HFFc6 (cell line): ENCODE results near the gene PEX11G. TPM values are rescaled to one million over a fixed set of nuclear protein-coding genes. Genes with fewer than 3 reads are reported as not detected.

Experiments
- DNase-seq: peaks from one replicate; pipeline ENCODE4 v3.0.0-alpha.2; 2018
- H3K27ac Mint-ChIP-seq: 2 replicates; pipeline ENCODE4 v1.8.0; 2020; ENCODE audit warnings: mild to moderate bottlenecking, mixed read lengths
- H3K27me3 Mint-ChIP-seq: 2 replicates; pipeline ENCODE4 v1.8.0; 2021; ENCODE audit warnings: mild to moderate bottlenecking, moderate library complexity, mixed read lengths; ENCODE audit not compliant: insufficient read depth
- H3K36me3 Mint-ChIP-seq: 2 replicates; pipeline ENCODE4 v1.8.0; 2021; ENCODE audit warnings: low read depth, mixed read lengths
- H3K4me1 Mint-ChIP-seq: 2 replicates; pipeline ENCODE4 v1.8.0; 2020; ENCODE audit warnings: low read depth, mixed read lengths
- H3K4me3 Mint-ChIP-seq: 2 replicates; pipeline ENCODE4 v1.8.0; 2020; ENCODE audit warnings: mild to moderate bottlenecking, moderate library complexity, mixed read lengths
- H3K9me3 Mint-ChIP-seq: 2 replicates; pipeline ENCODE4 v1.8.0; 2020; ENCODE audit warnings: mild to moderate bottlenecking, mixed read lengths
- CTCF ChIP-seq: fragments of 200-600 bp; sonication (generic); IDR thresholded peaks from 2 replicates; pipeline ENCODE4 v1.5.0; 2021; ENCODE audit warnings: antibody characterized with exemption, mild to moderate bottlenecking
- total RNA-seq, 6 experiments: library from RNA; stranded (reverse); fragmentation: NEBNext Ultra II Directional; extraction: Animal tissue kit (Norgen Biotek cat#: 25700); gene quantifications; 2 replicates in 1 of 6; 3 replicates in 5 of 6; pipeline ENCODE4 v1.2.3, GENCODE V29; 2021

Gene PEX11G
- total RNA-seq, 6 experiments from 2014 or later = 0.51 to 2.8 (median 1.0) TPM

GRCh38 chr19:7533925-7534480, 45.2 kb upstream of the PEX11G start:
- peak overlapping the region; percentile 98 for H3K4me3 Mint-ChIP-seq
- DNase-seq = peak; percentile 75
- no peaks in the 10 kb centered on the region for H3K9me3 Mint-ChIP-seq
- H3K4me1 Mint-ChIP-seq = peaks cover 19% of the 10 kb centered on the region
- H3K27me3 Mint-ChIP-seq = peaks cover 3% of the 10 kb centered on the region
- peak overlapping the region; percentile 97 for H3K27ac Mint-ChIP-seq
- no peak for TF ChIP-seq CTCF
- H3K36me3 Mint-ChIP-seq = peaks cover 10% of the 10 kb centered on the region

DNA sequence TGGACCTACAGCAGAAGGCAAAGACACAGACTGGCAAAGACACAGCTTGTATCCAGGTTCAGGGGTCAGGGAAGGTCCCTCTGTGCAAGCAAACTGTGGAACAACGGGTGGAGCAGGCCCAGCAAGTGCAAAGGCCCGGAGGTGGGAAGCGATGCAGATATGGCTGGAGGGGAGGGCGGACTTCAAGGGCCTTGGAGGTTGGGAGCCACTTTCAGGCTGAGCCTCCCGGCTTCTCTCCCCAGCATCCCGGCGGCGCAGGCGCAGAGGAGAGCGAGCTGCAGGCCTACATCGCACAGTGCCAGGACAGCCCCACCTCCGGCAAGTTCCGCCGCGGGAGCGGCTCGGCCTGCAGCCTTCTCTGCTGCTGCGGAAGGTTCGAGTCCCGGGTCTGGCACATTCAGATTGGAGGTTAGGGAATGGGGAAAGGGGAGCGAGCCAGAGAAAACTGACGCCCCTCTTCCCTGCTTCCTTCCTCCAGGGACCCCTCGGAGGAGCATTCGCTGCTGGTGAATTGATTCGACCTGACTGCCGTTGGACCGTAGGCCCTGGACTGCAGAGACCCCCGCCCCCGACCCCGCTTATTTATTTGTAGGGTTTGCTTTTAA, 44.5 kb upstream of the PEX11G start:
- Mint-ChIP-seq H3K27me3 (peaks cover 4% of the 10 kb centered on the region), H3K27ac (peak overlapping the region; percentile 97), H3K9me3 (no peaks in the 10 kb centered on the region), H3K4me3 (peak overlapping the region; percentile 98), H3K4me1 (peaks cover 19% of the 10 kb centered on the region), H3K36me3 (peaks cover 4% of the 10 kb centered on the region; the same call in 1 of the 2 replicates)
- peak; percentile 79 for DNase-seq
- no peak for TF ChIP-seq CTCF

- peaks cover 13% of the 10 kb centered on the region for H3K4me1 Mint-ChIP-seq
- no peak for DNase-seq
- peaks cover 4% of the 10 kb centered on the region; the same call in 1 of the 2 replicates for H3K36me3 Mint-ChIP-seq
- no peak overlapping the region for H3K4me3 Mint-ChIP-seq
- TF ChIP-seq CTCF = no peak
- H3K9me3 Mint-ChIP-seq = no peaks in the 10 kb centered on the region
- H3K27ac Mint-ChIP-seq = no peak overlapping the region
- H3K27me3 Mint-ChIP-seq = peaks cover 4% of the 10 kb centered on the region
Measured at GRCh38 chr19:7529610-7530490, 41.0 kb upstream of the PEX11G start.

DNA sequence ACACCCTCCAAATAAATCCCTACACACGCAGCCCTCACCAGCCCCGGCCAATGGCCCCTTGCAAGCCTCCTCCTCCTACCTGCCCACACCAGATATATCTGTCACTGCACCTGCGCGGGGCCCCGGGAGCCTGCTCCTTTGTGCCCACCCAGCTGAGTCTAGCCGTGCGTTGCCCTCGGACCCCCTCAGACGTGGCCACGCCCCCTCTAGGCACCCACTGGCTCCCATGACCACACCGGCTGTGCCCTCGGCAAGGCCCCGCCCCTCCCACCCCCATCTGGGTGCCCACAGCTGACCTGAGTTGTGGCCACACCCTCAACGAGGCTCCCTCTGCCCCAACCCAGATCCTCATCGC, 40.4 kb upstream of the PEX11G start:
- H3K9me3 Mint-ChIP-seq = no peaks in the 10 kb centered on the region
- peaks cover 2% of the 10 kb centered on the region; the same call in 1 of the 2 replicates for H3K27me3 Mint-ChIP-seq
- no peak overlapping the region for H3K27ac Mint-ChIP-seq
- peaks cover 4% of the 10 kb centered on the region; the same call in 1 of the 2 replicates for H3K36me3 Mint-ChIP-seq
- DNase-seq = no peak
- TF ChIP-seq CTCF = no peak
- peaks cover 13% of the 10 kb centered on the region for H3K4me1 Mint-ChIP-seq
- H3K4me3 Mint-ChIP-seq = no peak overlapping the region

- no peak for DNase-seq
- Mint-ChIP-seq H3K4me1 (peaks cover 13% of the 10 kb centered on the region), H3K4me3 (no peak overlapping the region), H3K36me3 (peaks cover 4% of the 10 kb centered on the region; the same call in 1 of the 2 replicates), H3K27me3 (peaks cover 2% of the 10 kb centered on the region; the same call in 1 of the 2 replicates), H3K27ac (no peak overlapping the region), H3K9me3 (no peaks in the 10 kb centered on the region)
- no peak for TF ChIP-seq CTCF
Measured at GRCh38 chr19:7528522-7529245, 39.8 kb upstream of the PEX11G start.
